ENCODE results near the gene CDCP1. TPM values are rescaled to one million over a fixed set of nuclear protein-coding genes. Genes with fewer than 3 reads are reported as not detected.

Gene CDCP1
- total RNA-seq, 2 donors from 2014 or later, result 3.4 to 7.3 TPM

DNA sequence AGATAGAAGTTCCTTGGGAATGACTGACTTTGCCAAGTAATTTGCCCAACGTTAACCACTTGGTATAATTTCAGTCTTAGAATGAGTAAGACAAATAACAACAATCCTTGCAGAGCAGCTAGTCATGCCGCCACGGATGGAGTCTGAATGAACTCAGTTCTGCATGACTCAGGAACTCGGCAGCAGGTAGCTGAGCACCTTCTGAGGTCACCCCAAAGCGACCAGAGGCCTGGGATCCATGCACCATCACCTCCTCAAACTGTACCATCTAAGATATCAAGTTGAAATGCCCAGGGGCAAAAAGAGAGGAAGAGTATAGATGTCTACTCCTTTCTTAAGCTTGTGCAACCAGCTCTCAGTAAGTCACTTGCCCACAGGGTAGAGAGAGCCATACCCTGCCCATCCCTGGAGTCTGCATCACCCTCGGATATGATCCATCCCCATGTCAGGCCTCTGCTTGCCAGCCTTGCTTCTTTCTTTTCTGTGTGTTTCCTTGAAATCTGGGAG is 8.5 kb upstream of the CDCP1 start:
- peaks cover 7% of the 10 kb centered on the region for H3K9me3 ChIP-seq
- no peak for TF ChIP-seq CTCF (IDR thresholded peaks at IDR 0.05)
- no peak overlapping the region for H3K27ac ChIP-seq
- H3K27me3 ChIP-seq (replicated peaks; ENCODE audit: insufficient read depth), result no peaks in the 10 kb centered on the region
- no peaks in the 10 kb centered on the region for H3K4me1 ChIP-seq (ENCODE audit: control insufficient read depth in 1 of 2, low read depth in 2 of 2)
- no peaks in the 10 kb centered on the region for H3K36me3 ChIP-seq
- peak; percentile 48 for ATAC-seq (ENCODE audit: insufficient number of reproducible peaks, low FRiP score, low read depth)
- no peak overlapping the region for H3K4me3 ChIP-seq
- DNase-seq (ENCODE audit: low spot score), result no peak

DNA sequence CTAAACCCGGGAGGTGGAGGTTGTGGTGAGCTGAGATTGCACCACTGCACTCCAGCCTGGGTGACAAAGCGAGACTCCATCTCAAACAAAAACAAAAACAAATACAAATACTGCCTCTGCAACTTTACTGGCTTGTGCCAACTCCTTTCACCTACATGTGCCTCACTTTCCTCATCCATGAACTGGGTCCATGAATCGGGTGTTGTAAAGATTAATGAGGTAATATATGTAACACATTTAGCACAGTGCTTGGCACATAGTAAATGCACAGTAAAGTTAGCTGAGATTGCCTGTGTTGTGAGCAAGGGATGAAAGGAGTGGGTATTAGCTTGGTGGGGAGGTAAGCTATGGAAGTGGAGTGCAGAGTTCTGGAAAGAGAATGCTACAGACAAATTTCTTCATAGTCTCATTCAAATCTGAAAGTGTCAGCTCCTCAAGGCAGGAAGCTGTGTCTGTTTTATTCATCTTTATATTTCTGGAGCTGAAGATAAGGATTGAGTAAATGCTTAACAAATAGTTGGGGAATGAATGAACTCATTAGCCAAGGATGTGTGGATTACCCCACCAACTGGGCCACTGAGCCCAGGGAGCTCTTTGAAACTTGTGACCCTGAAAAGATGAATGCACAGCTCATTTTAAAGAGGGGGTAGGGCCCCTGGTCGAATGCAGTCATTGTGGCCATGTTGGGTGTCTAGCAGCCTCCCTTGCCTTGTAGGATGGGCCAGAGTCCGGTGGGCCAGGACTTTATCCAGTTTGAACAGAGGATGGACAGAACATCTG is 7.7 kb upstream of the CDCP1 start:
- no peak for TF ChIP-seq CTCF (IDR thresholded peaks at IDR 0.05)
- no peaks in the 10 kb centered on the region for H3K36me3 ChIP-seq
- DNase-seq (ENCODE audit: low spot score) (no peak), ATAC-seq (ENCODE audit: insufficient number of reproducible peaks, low FRiP score, low read depth) (no peak)
- no peaks in the 10 kb centered on the region for H3K4me1 ChIP-seq (ENCODE audit: control insufficient read depth in 1 of 2, low read depth in 2 of 2)
- H3K27ac ChIP-seq, result no peak overlapping the region
- peaks cover 7% of the 10 kb centered on the region for H3K9me3 ChIP-seq
- no peaks in the 10 kb centered on the region for H3K27me3 ChIP-seq (replicated peaks; ENCODE audit: insufficient read depth)
- no peak overlapping the region for H3K4me3 ChIP-seq

DNA sequence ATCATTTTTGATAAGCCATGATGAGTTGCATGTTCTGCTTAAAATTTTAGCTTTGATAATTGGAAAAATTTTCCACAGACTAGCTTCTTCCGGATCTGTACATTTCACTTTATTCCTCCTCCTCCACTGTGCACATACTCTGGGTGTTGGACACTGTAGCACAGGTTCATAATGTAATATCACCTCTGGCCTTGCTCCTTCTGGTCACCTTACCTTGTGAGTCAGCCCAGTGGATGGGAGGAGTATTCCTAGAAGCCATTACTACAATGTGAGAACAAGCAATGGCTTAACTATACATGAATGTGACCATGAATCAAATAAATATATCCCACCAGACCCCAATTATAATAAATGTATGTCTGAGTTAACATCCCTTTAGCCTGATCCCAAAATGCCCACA is 6.1 kb upstream of the CDCP1 start:
- H3K4me3 ChIP-seq, result no peak overlapping the region

DNA sequence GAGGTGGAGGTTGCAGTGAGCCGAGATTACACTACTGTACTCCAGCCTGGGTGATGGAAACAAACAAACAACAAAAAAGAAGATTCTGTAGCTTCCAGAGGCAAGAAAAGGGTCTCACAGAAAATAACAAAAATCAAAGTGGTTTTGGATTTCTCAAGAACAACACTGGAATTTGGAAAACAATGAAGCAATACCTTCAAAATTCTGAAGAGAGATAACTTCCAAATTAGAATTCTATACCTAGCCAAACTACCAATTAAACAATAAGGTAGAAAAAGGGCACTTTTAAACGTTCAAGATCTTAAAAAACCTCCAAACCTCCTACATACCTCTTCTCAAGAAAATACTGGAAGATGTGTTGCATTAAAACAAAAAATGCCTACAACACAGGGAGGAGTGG is 4.9 kb upstream of the CDCP1 start:
- no peaks in the 10 kb centered on the region for H3K27me3 ChIP-seq (replicated peaks; ENCODE audit: insufficient read depth)
- peaks cover 0 to under 1% of the 10 kb centered on the region in 2 donors for H3K4me1 ChIP-seq (ENCODE audit: control insufficient read depth in 1 of 2, low read depth in 2 of 2)
- TF ChIP-seq CTCF (IDR thresholded peaks at IDR 0.05), result no peak
- DNase-seq (ENCODE audit: low spot score) (no peak), ATAC-seq (ENCODE audit: insufficient number of reproducible peaks, low FRiP score, low read depth) (no peak)
- H3K36me3 ChIP-seq, result no peaks in the 10 kb centered on the region
- no peak overlapping the region for H3K27ac ChIP-seq
- peaks cover 7% of the 10 kb centered on the region for H3K9me3 ChIP-seq
- H3K4me3 ChIP-seq, result no peak overlapping the region

More for the DNA sequence above, 6.1 kb upstream of the CDCP1 start:
- peaks cover 7% of the 10 kb centered on the region for H3K9me3 ChIP-seq
- TF ChIP-seq CTCF (IDR thresholded peaks at IDR 0.05), result no peak
- H3K27ac ChIP-seq, result no peak overlapping the region
- no peaks in the 10 kb centered on the region for H3K4me1 ChIP-seq (ENCODE audit: control insufficient read depth in 1 of 2, low read depth in 2 of 2)
- DNase-seq (ENCODE audit: low spot score), result no peak
- no peaks in the 10 kb centered on the region for H3K27me3 ChIP-seq (replicated peaks; ENCODE audit: insufficient read depth)
- no peak for ATAC-seq (ENCODE audit: insufficient number of reproducible peaks, low FRiP score, low read depth)
- H3K36me3 ChIP-seq, result no peaks in the 10 kb centered on the region

DNA sequence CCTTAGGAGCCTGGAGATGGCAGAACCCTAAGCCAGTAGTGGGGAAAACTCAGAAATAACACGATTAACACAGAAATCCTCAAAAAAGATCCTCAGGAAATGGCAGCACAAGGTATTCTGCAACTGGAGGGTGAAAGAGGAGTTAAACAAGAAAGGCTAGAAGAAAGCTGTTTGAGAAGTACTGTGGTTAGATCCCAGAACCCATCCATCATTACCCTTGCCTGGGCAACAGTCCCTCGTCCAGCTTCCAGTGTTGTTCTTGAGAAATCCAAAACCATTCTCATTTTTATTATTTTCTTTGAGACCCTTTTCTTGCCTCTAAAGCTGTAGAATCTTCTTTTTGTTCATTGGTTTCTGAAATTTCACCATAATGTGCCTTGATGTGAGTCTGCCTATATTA is 2.7 kb upstream of the CDCP1 start:
- no peaks in the 10 kb centered on the region for H3K36me3 ChIP-seq
- ATAC-seq (ENCODE audit: insufficient number of reproducible peaks, low FRiP score, low read depth) (no peak), DNase-seq (ENCODE audit: low spot score) (no peak)
- peaks cover 5 to 12% of the 10 kb centered on the region in 2 donors for H3K4me1 ChIP-seq (ENCODE audit: control insufficient read depth in 1 of 2, low read depth in 2 of 2)
- peaks cover 7% of the 10 kb centered on the region for H3K9me3 ChIP-seq
- no peak overlapping the region for H3K27ac ChIP-seq
- H3K4me3 ChIP-seq, result no peak overlapping the region
- no peak for TF ChIP-seq CTCF (IDR thresholded peaks at IDR 0.05)
- no peaks in the 10 kb centered on the region for H3K27me3 ChIP-seq (replicated peaks; ENCODE audit: insufficient read depth)
